H9 (cell line): ENCODE results near the gene TTC31. TPM values are rescaled to one million over a fixed set of nuclear protein-coding genes. Genes with fewer than 3 reads are reported as not detected.

ENCODE experiments used
- DNase-seq: peaks from one replicate; pipeline ENCODE4 v3.0.0-alpha.2; 2017
- H2AFZ ChIP-seq: one replicate; pipeline ENCODE4 v1.6.1; 2013; ENCODE audit warnings: mild to moderate bottlenecking, low read length, control low read depth, moderate library complexity
- H2AK5ac ChIP-seq: 2 replicates; pipeline ENCODE4 v1.6.1; 2013; ENCODE audit warnings: low read length, control low read depth, mixed read lengths; ENCODE audit not compliant: insufficient read length
- H2BK120ac ChIP-seq: one replicate; pipeline ENCODE4 v1.6.1; 2013; ENCODE audit warnings: low read depth, mild to moderate bottlenecking, low read length, control low read depth, inconsistent platforms; ENCODE audit not compliant: poor library complexity, severe bottlenecking
- H2BK12ac ChIP-seq: 2 replicates; pipeline ENCODE4 v1.6.1; 2013; ENCODE audit warnings: low read length, control low read depth, mixed read lengths, low read depth; ENCODE audit not compliant: insufficient read length
- H2BK15ac ChIP-seq: 2 replicates; pipeline ENCODE4 v1.6.1; 2013; ENCODE audit warnings: low read depth, low read length, control low read depth
- H2BK20ac ChIP-seq: one replicate; pipeline ENCODE4 v1.6.1; 2013; ENCODE audit warnings: low read depth, mild to moderate bottlenecking, low read length, control low read depth, inconsistent platforms; ENCODE audit not compliant: poor library complexity, severe bottlenecking
- H2BK5ac ChIP-seq: 2 replicates; pipeline ENCODE4 v1.6.1; 2013; ENCODE audit warnings: low read length, control low read depth, mixed read lengths; ENCODE audit not compliant: insufficient read length
- H3K14ac ChIP-seq: 2 replicates; pipeline ENCODE4 v1.6.1; 2013; ENCODE audit warnings: low read length, control low read depth; ENCODE audit not compliant: insufficient read depth
- H3K18ac ChIP-seq: 2 replicates; pipeline ENCODE4 v1.6.1; 2013; ENCODE audit warnings: low read depth, mild to moderate bottlenecking, mixed read lengths, low read length, control low read depth; ENCODE audit not compliant: insufficient read length
- H3K23ac ChIP-seq: 2 replicates; pipeline ENCODE4 v1.6.1; 2013; ENCODE audit warnings: low read length, control low read depth, mixed read lengths, low read depth; ENCODE audit not compliant: insufficient read length
- H3K23me2 ChIP-seq: 2 replicates; pipeline ENCODE4 v1.6.1; 2013; ENCODE audit warnings: low read depth, mild to moderate bottlenecking, mixed read lengths, low read length, control low read depth; ENCODE audit not compliant: insufficient read length, poor library complexity, severe bottlenecking
- H3K27ac ChIP-seq: 2 replicates; pipeline ENCODE4 v1.5.1; 2013; ENCODE audit warnings: low read length, control low read depth, mixed read lengths, low read depth; ENCODE audit not compliant: insufficient read length
- H3K27me3 ChIP-seq: 2 replicates; pipeline ENCODE4 v1.6.1; 2013; ENCODE audit warnings: low read length, control low read depth, inconsistent platforms; ENCODE audit not compliant: insufficient read depth
- H3K4ac ChIP-seq: 2 replicates; pipeline ENCODE4 v1.6.1; 2013; ENCODE audit warnings: low read depth, mild to moderate bottlenecking, control low read depth, inconsistent platforms, low read length, moderate library complexity
- H3K4me1 ChIP-seq: 2 replicates; pipeline ENCODE4 v1.6.1; 2013; ENCODE audit warnings: low read length, control low read depth, inconsistent platforms; ENCODE audit not compliant: insufficient read depth
- H3K4me2 ChIP-seq: 2 replicates; pipeline ENCODE4 v1.6.1; 2013; ENCODE audit warnings: low read length, control low read depth, mixed read lengths; ENCODE audit not compliant: insufficient read length, insufficient read depth
- H3K56ac ChIP-seq: 2 replicates; pipeline ENCODE4 v1.6.1; 2013; ENCODE audit warnings: low read depth, mild to moderate bottlenecking, mixed read lengths, low read length, control low read depth; ENCODE audit not compliant: insufficient read length
- H3K79me1 ChIP-seq: 2 replicates; pipeline ENCODE4 v1.6.1; 2013; ENCODE audit warnings: low read depth, mild to moderate bottlenecking, moderate library complexity, low read length, control low read depth, inconsistent platforms; ENCODE audit not compliant: insufficient read depth, poor library complexity, severe bottlenecking
- H3K79me2 ChIP-seq: 2 replicates; pipeline ENCODE4 v1.6.1; 2013; ENCODE audit warnings: low read length, control low read depth, inconsistent platforms; ENCODE audit not compliant: insufficient read depth
- H3K9ac ChIP-seq: 2 replicates; pipeline ENCODE4 v1.6.1; 2013; ENCODE audit warnings: low read length, control low read depth, mixed read lengths; ENCODE audit not compliant: insufficient read length; ENCODE audit errors: extremely low read depth
- H3K9me3 ChIP-seq: one replicate; pipeline ENCODE4 v1.6.1; 2013; ENCODE audit warnings: low read depth, low read length, inconsistent platforms; ENCODE audit not compliant: control insufficient read depth
- H3T11ph ChIP-seq: one replicate; pipeline ENCODE4 v1.6.1; 2013; ENCODE audit warnings: mild to moderate bottlenecking, low read length, control low read depth, inconsistent platforms
- H4K20me1 ChIP-seq: one replicate; pipeline ENCODE4 v1.6.1; 2013; ENCODE audit not compliant: control insufficient read depth, insufficient read length, insufficient read depth
- H4K5ac ChIP-seq: 2 replicates; pipeline ENCODE4 v1.6.1; 2013; ENCODE audit warnings: low read depth, mild to moderate bottlenecking, mixed read lengths, low read length, control low read depth; ENCODE audit not compliant: insufficient read length
- H4K8ac ChIP-seq: replicated peaks from 2 replicates; pipeline ENCODE4 v1.6.1; 2013; ENCODE audit warnings: low read length, control low read depth, mixed read lengths, low read depth; ENCODE audit not compliant: insufficient read length
- H4K91ac ChIP-seq: 2 replicates; pipeline ENCODE4 v1.6.1; 2013; ENCODE audit warnings: low read depth, mild to moderate bottlenecking, moderate library complexity, mixed read lengths, low read length, control low read depth; ENCODE audit not compliant: insufficient read length
- H3K27ac Mint-ChIP-seq, 3 experiments: 2 replicates in 2 of 3; 3 replicates in 1 of 3; pipeline ENCODE4 v1.8.0; 2020 to 2021; ENCODE audit warnings: mixed read lengths in 3 of 3, mild to moderate bottlenecking in 1 of 3, moderate library complexity in 1 of 3
- H3K27me3 Mint-ChIP-seq: 2 replicates; pipeline ENCODE4 v1.8.0; 2021; ENCODE audit warnings: low read depth, mild to moderate bottlenecking, moderate library complexity, mixed read lengths
- H3K36me3 Mint-ChIP-seq, 3 experiments: 2 replicates in 2 of 3; 3 replicates in 1 of 3; pipeline ENCODE4 v1.8.0; 2020 to 2021; ENCODE audit warnings: low read depth in 3 of 3, mixed read lengths in 3 of 3; ENCODE audit not compliant: insufficient read depth in 1 of 3
- H3K4me1 Mint-ChIP-seq, 2 experiments: 2 replicates each; pipeline ENCODE4 v1.8.0; 2020; ENCODE audit warnings: mixed read lengths in 2 of 2
- H3K4me3 Mint-ChIP-seq, 2 experiments: 2 replicates in 1 of 2; 3 replicates in 1 of 2; pipeline ENCODE4 v1.8.0; 2020 to 2021; ENCODE audit warnings: mild to moderate bottlenecking in 2 of 2, mixed read lengths in 2 of 2, moderate library complexity in 1 of 2
- H3K9me3 Mint-ChIP-seq, 2 experiments: 2 replicates in 1 of 2; 3 replicates in 1 of 2; pipeline ENCODE4 v1.8.0; 2020; ENCODE audit warnings: mild to moderate bottlenecking in 2 of 2, mixed read lengths in 2 of 2, moderate library complexity in 1 of 2
- WGBS: extraction: QIAGEN DNeasy Blood & Tissue Kit; methylation state at CpG from one replicate; pipeline ENCODE4 v1.1.7; 2013; ENCODE audit warnings: missing lambda C conversion rate, low lambda C conversion rate, mixed read lengths; ENCODE audit not compliant: insufficient read length; ENCODE audit errors: extremely low coverage; 5-methylcytosine and 5-hydroxymethylcytosine counted together
- total RNA-seq: library from RNA; stranded (reverse); gene quantifications from 2 replicates; pipeline ENCODE4 v1.2.1, GENCODE V29; 2021
- TF ChIP-seq, protein P1 (sequence below): fragments of 200-600 bp; sonication (generic); conservative IDR thresholded peaks from 3 replicates; pipeline ENCODE4 v1.8.0; 2021; ENCODE audit warnings: antibody characterized with exemption, mild to moderate bottlenecking

The TTC31 gene
- total RNA-seq, 1 experiment from 2014 or later = 33.3 TPM

DNA sequence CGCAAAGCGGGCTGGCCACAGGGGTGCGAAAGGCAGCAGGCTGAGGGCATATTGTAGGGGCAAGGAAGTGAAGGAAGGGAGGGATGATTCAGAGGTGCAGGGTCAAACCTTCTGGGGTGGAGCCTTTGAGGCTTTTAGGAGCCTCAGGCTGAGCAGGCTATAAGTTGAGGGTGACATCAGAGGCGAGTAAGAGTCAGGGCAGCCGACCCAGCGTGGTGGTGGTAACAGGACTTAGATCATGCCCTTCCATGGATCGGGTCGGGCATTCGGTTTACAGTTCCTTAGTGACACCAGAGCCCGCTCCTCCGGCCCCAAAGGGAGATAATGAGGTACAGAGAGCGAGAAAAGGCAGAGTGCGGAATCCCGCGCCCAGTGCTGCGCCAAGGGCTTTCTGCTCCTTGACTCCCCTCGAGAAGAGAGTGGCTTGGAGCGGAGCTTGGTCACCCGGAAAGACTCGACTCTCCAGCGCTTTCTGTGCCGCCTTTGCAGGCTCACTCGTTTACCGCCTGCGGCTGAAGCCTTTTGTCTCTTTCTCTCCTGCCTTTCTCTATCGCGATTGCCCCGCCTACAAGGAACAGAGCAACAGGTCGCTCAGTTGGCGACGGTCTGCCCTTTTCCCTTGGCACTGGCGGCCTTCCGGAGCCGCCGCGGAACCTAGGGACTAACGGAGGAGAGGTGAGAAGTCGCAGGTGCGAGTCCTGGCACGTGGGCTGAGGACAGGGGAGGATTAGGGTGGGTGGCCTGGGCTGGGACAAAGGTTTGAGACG, 15.8 kb downstream of the TTC31 start:
- Histone ChIP-seq H3K79me2 (no peaks in the 10 kb centered on the region), H3K18ac (no peak overlapping the region), H3K4me2 (peak overlapping the region; percentile 59), H4K8ac (no peak overlapping the region), H3K9ac (no peak overlapping the region), H2AFZ (no peak overlapping the region), H3K23ac (no peak overlapping the region), H3T11ph (no peak overlapping the region), H3K27me3 (peaks cover 80% of the 10 kb centered on the region), H4K20me1 (no peaks in the 10 kb centered on the region), H3K27ac (no peak overlapping the region), H3K4ac (no peak overlapping the region), H2AK5ac (no peak overlapping the region), H3K14ac (no peak overlapping the region), H2BK120ac (no peak overlapping the region), H2BK15ac (no peak overlapping the region), H3K4me1 (no peaks in the 10 kb centered on the region), H3K56ac (no peak overlapping the region), H3K9me3 (no peaks in the 10 kb centered on the region), H2BK5ac (no peak overlapping the region), H2BK20ac (no peak overlapping the region), H2BK12ac (no peak overlapping the region), H3K23me2 (peaks cover 39% of the 10 kb centered on the region), H4K5ac (no peak overlapping the region), H3K79me1 (no peaks in the 10 kb centered on the region), H4K91ac (no peak overlapping the region)
- TF ChIP-seq, protein P1, sequence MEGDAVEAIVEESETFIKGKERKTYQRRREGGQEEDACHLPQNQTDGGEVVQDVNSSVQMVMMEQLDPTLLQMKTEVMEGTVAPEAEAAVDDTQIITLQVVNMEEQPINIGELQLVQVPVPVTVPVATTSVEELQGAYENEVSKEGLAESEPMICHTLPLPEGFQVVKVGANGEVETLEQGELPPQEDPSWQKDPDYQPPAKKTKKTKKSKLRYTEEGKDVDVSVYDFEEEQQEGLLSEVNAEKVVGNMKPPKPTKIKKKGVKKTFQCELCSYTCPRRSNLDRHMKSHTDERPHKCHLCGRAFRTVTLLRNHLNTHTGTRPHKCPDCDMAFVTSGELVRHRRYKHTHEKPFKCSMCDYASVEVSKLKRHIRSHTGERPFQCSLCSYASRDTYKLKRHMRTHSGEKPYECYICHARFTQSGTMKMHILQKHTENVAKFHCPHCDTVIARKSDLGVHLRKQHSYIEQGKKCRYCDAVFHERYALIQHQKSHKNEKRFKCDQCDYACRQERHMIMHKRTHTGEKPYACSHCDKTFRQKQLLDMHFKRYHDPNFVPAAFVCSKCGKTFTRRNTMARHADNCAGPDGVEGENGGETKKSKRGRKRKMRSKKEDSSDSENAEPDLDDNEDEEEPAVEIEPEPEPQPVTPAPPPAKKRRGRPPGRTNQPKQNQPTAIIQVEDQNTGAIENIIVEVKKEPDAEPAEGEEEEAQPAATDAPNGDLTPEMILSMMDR = no peak
- Mint-ChIP-seq H3K4me1 (peaks cover 43 to 54% of the 10 kb centered on the region in 2 experiments), H3K9me3 (peaks cover 0 to 2% of the 10 kb centered on the region in 2 experiments; a peak in 2 of 5 replicates), H3K27me3 (peaks cover 94% of the 10 kb centered on the region), H3K27ac (0 out of 7 replicates have a peak overlapping the region, but pooled peaks of 1 of the 3 experiments have one; percentile 29), H3K4me3 (peak overlapping the region; percentile 75 to 82), H3K36me3 (peaks cover 8 to 12% (median 11%) of the 10 kb centered on the region in 3 experiments)
- DNase-seq = peak; percentile 79
- no CpG with 5 or more reads among the region's 41 CpGs for WGBS
